OCI-LY7 (cell line): Measurements from ENCODE around the gene TMEM221. TPM values are rescaled to one million over a fixed set of nuclear protein-coding genes. Genes with fewer than 3 reads are reported as not detected.

Experiments used
- BruUV-seq: library from RNA; stranded (reverse); fragments of 400-500 nt; replicated peaks from 2 replicates; lab custom pipeline; 2021; lab: Mats Ljungman, UMichigan
- CTCF ChIA-PET: fragments of 300-600 bp; sonication (Branson Sonifier 250); formaldehyde crosslinking; loops from one replicate; lab custom pipeline; 2022; ENCODE audit warnings: antibody characterized with exemption; ENCODE audit not compliant: unreplicated experiment; lab: Charles Lee
- POLR2A ChIA-PET: fragments of 300-600 bp; sonication (Branson Sonifier 250); formaldehyde crosslinking; loops from one replicate; lab custom pipeline; 2022; ENCODE audit warnings: antibody characterized with exemption; lab: Charles Lee
- DNase-seq: peaks from one replicate; pipeline ENCODE4 v3.0.0-alpha.2; 2015; ENCODE audit warnings: low spot score
- H2AFZ ChIP-seq: fragments of 200-600 bp; sonication (generic), shearing (Covaris generic); 2 replicates; pipeline ENCODE4 v1.6.1; 2014; ENCODE audit warnings: mild to moderate bottlenecking, antibody characterized with exemption, low read length, moderate library complexity
- H3K27ac ChIP-seq: fragments of 200-600 bp; sonication (generic); 2 replicates; pipeline ENCODE4 v1.5.1; 2014; ENCODE audit warnings: mixed run types, low read depth, mild to moderate bottlenecking, moderate library complexity, low read length, inconsistent platforms; ENCODE audit not compliant: poor library complexity, severe bottlenecking
- H3K36me3 ChIP-seq: fragments of 200-600 bp; sonication (generic); 2 replicates; pipeline ENCODE4 v1.6.1; 2014; ENCODE audit warnings: mild to moderate bottlenecking, antibody characterized with exemption, low read length, moderate library complexity, mixed read lengths; ENCODE audit not compliant: insufficient read depth
- H3K4me1 ChIP-seq: fragments of 200-600 bp; sonication (generic); 2 replicates; pipeline ENCODE4 v1.5.1; 2014; ENCODE audit warnings: mild to moderate bottlenecking, low read length; ENCODE audit not compliant: insufficient read depth, poor library complexity, severe bottlenecking
- H3K4me2 ChIP-seq: fragments of 200-600 bp; sonication (generic); 2 replicates; pipeline ENCODE4 v1.6.1; 2014; ENCODE audit warnings: mild to moderate bottlenecking, low read length
- H3K4me3 ChIP-seq: fragments of 200-600 bp; sonication (generic); 2 replicates; pipeline ENCODE4 v1.5.1; 2014; ENCODE audit warnings: mild to moderate bottlenecking, low read depth, low read length; ENCODE audit not compliant: poor library complexity, severe bottlenecking
- H3K79me2 ChIP-seq: fragments of 200-600 bp; sonication (generic); 2 replicates; pipeline ENCODE4 v1.6.1; 2016; ENCODE audit warnings: low read depth, mild to moderate bottlenecking, low read length, moderate library complexity, mixed read lengths; ENCODE audit not compliant: insufficient read depth
- H3K9me2 ChIP-seq: fragments of 200-600 bp; sonication (generic); 2 replicates; pipeline ENCODE4 v1.6.1; 2016; ENCODE audit warnings: mild to moderate bottlenecking, low read length, mixed read lengths; ENCODE audit not compliant: insufficient read depth
- H3K9me3 ChIP-seq: fragments of 200-600 bp; sonication (generic); 2 replicates; pipeline ENCODE4 v1.6.1; 2014; ENCODE audit warnings: mild to moderate bottlenecking, mixed run types, low read length, mixed read lengths
- H4K20me1 ChIP-seq: fragments of 200-600 bp; sonication (generic); 2 replicates; pipeline ENCODE4 v1.6.1; 2014; ENCODE audit warnings: mild to moderate bottlenecking, antibody characterized with exemption, low read length, moderate library complexity, mixed read lengths; ENCODE audit not compliant: insufficient read depth
- CTCF ChIP-seq: fragments of 200-600 bp; sonication (generic); conservative IDR thresholded peaks from 2 replicates; pipeline ENCODE4 v1.5.1; 2014; ENCODE audit warnings: mild to moderate bottlenecking, antibody characterized with exemption, low read length, moderate library complexity, mixed read lengths
- EZH2phosphoT487 ChIP-seq: fragments of 200-600 bp; sonication (generic); IDR thresholded peaks from 2 replicates; pipeline ENCODE4 v1.6.1; 2018; ENCODE audit warnings: low read depth, borderline replicate concordance, mild to moderate bottlenecking, mixed run types, antibody characterized with exemption, low read length, moderate library complexity, mixed read lengths
- intact Hi-C: fragments of 100-400 bp; cut with micrococcal nuclease; formaldehyde crosslinking; loops from one replicate; pipeline ENCODE4 v1.10.0; 2022; ENCODE audit not compliant: unreplicated experiment
- total RNA-seq, 2 experiments: library from RNA; depleted of rRNA in 1 of 2; stranded (reverse); fragments of >200 nt in 1 of 2; shearing (Covaris generic) in 1 of 2; gene quantifications; 2 replicates each; pipeline ENCODE4 v1.2.3, GENCODE V29; 2014 to 2022

TMEM221 gene
- total RNA-seq, 2 experiments from 2014 or later = not detected

GRCh38 chr19:17404621-17405249, 43.7 kb downstream of the TMEM221 start:
- H4K20me1 ChIP-seq = 0 out of 2 replicates have a peak, but pooled peaks cover 3% of the 10 kb centered on the region
- H3K4me3 ChIP-seq = peak overlapping the region; percentile 90
- peaks cover 33% of the 10 kb centered on the region for H3K36me3 ChIP-seq
- no peak for DNase-seq
- peaks cover 64% of the 10 kb centered on the region for H3K79me2 ChIP-seq
- H3K9me2 ChIP-seq = no peaks in the 10 kb centered on the region
- peak overlapping the region; percentile 86 for H3K4me2 ChIP-seq
- TF ChIP-seq EZH2phosphoT487 (no peak), CTCF (no peak)
- peaks cover 26% of the 10 kb centered on the region for H3K4me1 ChIP-seq
- peak overlapping the region; percentile 93 for H3K27ac ChIP-seq
- no peak overlapping the region; the same call in 1 of the 2 replicates for H2AFZ ChIP-seq
- ChIA-PET POLR2A (interaction anchor here (0.6 to 2.5 kb wide), 8 partner anchors 10 to 637 kb away, joined by 3 to 13 read pairs (median 4); partner anchors contain the start of genes BABAM1, DDA1, MRPL34 and MVB12A), CTCF (no interaction called here)
- no peaks in the 10 kb centered on the region for H3K9me3 ChIP-seq
- intact Hi-C loops = loop anchor here (5.0 kb wide), 2 partner anchors 63 to 108 kb away; partner anchors contain the start of gene PGLS
- BruUV-seq = no TSS peak

- ChIA-PET CTCF (interaction anchor here (0.6 kb wide), 1 partner anchor 800 kb away, joined by 3 read pairs; no protein-coding TSS in a partner anchor), POLR2A (interaction anchor here (0.6 kb wide), 2 partner anchors 9 to 636 kb away, joined by 3 to 4 read pairs; no protein-coding TSS in a partner anchor)
- no peak for TF ChIP-seq EZH2phosphoT487
- TF ChIP-seq CTCF = no peak
- Histone ChIP-seq H3K9me3 (no peaks in the 10 kb centered on the region), H3K79me2 (peaks cover 56% of the 10 kb centered on the region), H3K9me2 (no peaks in the 10 kb centered on the region), H3K4me3 (peak overlapping the region; percentile 90), H3K36me3 (peaks cover 37% of the 10 kb centered on the region), H4K20me1 (0 out of 2 replicates have a peak, but pooled peaks cover 3% of the 10 kb centered on the region), H3K27ac (peak overlapping the region; percentile 93), H3K4me2 (peak overlapping the region; percentile 86), H3K4me1 (peaks cover 22% of the 10 kb centered on the region), H2AFZ (no peak overlapping the region)
- no peak for DNase-seq
- BruUV-seq = no TSS peak
- intact Hi-C loops = no loop called here
Measured at GRCh38 chr19:17404015-17404414, 44.5 kb downstream of the TMEM221 start.
